GM08714 (cell line): ENCODE data around the gene ELFN2.

Source experiments
- H3K4me3 ChIP-seq: fragments of 200-500 bp; sonication (Bioruptor generic); 2 replicates; pipeline ENCODE4 v1.5.1; 2014; ENCODE audit warnings: mild to moderate bottlenecking, low read length, inconsistent platforms
- ZNF274 ChIP-seq: IDR thresholded peaks from 2 replicates; pipeline ENCODE4 v1.6.1; 2012; ENCODE audit warnings: mild to moderate bottlenecking, low read depth, low read length

Gene ELFN2

DNA sequence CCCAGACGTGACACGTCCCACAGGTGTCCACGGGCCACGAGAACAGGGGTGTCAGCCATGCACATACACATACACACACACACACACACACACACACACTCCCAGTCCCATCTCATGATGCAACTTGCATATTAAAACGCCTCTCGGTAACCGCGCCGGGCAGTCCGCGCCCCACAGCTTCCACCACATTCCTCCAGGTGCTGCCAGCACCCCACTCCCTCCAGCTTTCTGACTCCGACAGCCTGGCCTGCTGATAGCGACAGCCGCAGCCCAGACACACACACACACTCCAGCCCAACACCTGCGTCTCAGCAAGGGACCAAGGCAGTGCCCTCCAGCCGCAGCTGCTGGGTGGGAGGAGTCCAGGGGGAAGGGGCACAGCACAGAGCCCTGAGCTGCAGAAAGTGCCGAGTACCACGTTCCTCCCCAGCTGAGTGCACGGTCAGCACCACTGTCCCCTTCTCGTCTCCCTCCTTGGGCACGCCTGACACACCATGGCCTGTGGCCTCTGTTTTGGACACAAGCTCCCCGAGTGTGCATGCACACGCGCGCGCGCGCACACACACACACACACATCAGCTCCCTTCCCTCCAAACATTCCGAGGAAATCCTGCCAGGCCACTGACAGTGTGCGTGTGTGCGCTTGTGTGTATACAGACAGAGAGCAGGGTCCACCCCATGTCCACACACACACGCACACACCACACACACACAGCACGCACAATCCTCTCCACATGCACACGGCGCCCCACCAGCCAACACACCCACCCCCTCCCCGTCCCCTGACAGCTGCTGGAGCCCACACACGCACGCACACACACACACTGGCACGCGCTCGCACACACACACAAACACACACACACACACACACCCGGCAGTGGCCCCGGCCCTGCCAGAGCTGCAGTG is 1.2 kb downstream of the ELFN2 start:
- H3K4me3 ChIP-seq = no peak overlapping the region
- TF ChIP-seq ZNF274 = no peak

DNA sequence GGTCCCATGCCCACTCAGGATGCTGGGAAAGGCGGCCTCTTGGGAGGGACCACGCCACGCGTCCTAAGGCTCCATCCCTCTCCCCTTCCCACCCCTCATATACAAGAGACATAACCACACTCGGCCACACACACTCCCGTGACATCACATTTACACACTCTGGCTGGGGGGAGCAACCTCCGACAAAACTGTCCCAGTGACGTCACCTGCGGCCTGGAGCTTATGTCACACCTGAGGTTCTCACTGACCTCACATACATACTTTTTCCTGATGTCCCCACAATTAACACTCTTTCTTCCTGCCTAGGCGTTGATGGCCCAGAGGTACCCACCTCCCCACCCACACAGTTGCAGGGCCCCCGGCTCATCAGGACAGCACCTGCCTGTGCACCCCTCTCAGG is 1.9 kb downstream of the ELFN2 start:
- no peak overlapping the region for H3K4me3 ChIP-seq
- TF ChIP-seq ZNF274 = no peak

DNA sequence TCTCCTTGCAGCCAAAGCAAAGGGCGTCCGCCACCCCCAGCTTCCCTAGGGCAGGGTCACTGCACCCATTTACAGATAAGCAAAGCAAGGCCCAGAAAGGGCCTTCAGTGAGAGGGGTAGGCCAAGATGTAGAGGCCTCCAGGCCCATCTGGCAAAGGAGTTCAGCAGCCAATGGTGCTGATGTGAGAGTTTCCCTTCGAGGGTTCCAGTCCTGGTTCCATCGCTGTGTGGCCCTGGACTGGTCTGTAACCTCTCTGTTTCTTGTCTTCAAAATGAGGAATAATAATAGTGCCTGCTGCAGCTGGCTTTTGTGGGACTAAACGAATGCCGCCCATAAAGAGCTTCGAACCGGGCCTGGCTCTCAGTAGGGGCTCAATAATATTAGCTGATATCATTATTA is 4.0 kb downstream of the ELFN2 start:
- TF ChIP-seq ZNF274 = no peak

DNA sequence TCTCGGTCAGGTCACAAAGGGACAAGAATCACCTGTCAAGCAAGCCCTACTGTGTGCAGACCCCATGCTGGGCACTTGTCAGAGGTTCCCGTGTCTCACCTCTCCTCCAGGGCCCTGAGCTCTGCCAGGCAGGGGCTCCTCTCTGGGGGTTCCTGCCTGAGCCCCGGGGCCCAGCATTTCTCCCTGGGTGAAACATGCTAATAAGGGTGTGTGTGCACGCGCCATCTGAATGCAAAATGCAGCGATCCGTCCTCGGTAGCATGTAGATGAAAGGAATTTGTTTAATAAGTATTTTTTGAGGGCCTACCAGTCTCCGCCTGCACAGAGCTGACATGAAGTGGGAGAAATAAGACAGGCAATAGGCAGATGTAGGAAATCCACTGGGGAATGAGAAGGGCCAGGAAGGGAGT is 5.8 kb downstream of the ELFN2 start:
- H3K4me3 ChIP-seq = no peak overlapping the region
- no peak for TF ChIP-seq ZNF274

More for the DNA sequence above, 4.0 kb downstream of the ELFN2 start:
- no peak overlapping the region for H3K4me3 ChIP-seq

DNA sequence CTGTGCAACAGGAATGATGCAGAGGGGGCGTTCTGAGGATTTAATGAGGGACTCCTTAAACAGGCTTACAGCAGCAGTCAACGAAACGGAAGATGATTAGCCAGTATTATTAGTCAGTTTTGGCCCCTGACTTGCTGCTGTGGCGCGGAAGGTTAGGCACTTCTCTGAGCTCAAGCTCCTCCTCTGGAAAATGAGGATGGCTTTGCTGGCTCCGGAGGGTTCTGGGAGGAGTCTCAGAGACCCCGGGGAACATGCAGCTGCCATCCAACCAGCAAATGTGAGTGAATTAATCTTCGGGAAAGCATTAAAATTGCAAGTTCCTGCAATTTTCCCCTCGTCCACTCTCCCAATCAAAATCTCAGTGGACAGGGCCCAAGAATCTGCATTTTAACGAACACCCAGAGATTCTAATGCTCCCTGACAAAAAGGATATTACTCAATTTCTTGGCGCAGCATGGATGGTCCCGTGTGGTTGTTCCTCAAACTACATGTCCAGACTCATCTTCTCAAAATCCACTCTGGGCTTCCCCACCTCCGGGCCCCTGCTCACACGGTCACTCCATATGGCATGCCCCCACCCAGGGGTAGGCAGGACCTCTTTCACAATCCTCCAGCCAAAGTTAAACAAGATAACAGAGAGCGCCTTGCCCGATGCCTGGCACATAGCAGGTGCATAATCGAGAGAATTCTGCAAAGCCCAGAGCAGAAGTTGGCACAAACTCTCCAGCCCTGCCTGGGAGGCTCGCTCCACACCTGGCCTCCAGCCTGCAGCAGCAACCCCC is 6.4 kb downstream of the ELFN2 start:
- H3K4me3 ChIP-seq = no peak overlapping the region
- no peak for TF ChIP-seq ZNF274

DNA sequence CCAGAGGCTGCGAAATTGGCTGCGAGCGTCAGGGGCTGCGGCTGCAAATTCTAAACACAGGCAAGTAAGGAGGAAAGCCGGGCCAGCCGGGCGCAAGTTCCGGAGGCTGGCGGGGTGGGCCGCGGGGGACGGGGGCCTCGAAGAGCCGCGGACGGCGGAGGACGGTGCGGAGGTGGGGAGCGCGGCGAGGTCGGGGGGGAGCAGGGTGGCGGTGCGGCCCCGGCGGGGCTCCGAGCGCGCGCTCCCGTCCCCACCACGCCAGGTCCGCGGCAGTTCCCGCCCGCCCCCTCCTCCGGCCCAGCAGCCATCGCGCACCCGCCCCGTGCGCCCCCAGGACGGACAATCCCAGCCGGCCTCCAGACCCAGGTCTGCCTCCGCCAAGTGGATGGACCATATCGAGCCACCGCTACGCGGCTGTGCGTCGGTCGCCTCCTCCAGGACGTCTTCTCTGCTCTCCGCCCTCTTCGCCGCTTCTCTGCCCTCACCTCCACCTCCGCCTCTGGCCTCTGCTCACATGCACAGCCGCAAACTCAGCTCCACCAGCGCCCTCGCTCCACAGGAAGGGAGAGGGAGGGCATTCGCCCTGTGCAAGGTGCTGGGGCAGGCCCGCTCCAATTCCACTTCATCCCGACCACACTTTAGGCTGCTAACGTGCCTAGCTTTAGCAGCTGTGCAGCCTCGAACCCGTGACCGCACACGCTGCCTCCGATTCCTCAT is 7.2 kb downstream of the ELFN2 start:
- no peak overlapping the region for H3K4me3 ChIP-seq
- no peak for TF ChIP-seq ZNF274

DNA sequence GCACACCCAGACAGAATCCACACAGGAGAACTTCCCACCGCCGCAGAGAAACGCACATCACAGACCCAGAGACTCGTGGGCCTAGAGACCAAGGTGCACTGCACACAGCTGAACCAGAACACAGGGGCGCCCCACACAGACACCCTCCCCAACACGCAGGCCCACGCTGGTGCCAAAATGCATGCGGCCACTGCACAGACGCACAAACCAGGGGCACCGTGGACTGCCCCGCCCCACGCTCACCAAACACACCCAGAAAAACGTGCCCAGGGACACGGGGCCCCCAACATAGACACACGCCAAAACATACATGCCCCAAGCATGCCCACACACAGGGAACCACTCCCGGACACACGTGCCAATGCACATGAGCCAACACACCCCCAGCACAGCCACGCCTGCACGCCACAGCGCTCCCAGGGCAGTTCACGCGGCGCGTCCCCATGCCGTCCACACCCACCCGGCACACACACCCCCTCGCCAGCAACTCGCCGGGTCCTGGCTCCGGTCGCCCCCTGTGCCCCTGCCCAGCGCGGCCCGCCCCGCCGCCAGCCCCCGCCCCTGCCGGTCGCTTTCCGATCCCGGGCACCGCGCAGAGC is 7.8 kb downstream of the ELFN2 start:
- TF ChIP-seq ZNF274 = no peak
- H3K4me3 ChIP-seq = no peak overlapping the region

DNA sequence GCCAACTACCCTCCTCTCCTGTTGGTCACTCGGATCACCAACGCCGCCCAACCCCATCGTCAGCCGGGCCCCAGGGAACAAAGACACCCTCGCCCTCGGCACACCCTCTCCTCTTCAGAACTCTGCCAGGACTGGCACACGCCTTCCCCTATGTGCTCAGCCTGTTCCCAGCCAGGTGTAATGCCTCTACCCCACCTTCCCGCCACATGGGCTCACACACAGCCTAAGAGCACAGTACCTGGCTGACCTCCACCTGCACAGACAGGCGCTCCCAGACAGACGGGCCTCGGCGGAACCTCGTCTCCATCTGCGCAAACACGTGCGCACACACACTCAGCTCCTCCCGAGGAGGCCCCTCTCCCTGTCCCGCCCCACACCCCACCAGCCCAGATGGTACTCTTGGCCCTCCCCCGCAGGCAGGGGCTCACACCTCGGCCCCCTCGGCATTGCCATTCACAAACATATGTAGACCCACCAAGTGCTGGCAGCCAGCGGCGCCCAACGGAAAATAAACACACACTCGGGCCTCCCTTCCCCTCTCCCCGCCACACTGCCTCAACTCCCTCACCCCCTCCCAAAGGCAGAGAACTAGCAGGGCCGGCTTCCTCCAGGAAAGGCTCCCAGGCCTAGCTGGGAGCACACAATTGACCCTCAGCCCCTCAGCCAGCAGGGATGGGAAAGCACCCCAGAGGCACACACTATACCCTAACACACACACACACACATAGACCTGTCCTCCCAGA is 8.5 kb downstream of the ELFN2 start:
- no peak for TF ChIP-seq ZNF274
- H3K4me3 ChIP-seq = no peak overlapping the region

DNA sequence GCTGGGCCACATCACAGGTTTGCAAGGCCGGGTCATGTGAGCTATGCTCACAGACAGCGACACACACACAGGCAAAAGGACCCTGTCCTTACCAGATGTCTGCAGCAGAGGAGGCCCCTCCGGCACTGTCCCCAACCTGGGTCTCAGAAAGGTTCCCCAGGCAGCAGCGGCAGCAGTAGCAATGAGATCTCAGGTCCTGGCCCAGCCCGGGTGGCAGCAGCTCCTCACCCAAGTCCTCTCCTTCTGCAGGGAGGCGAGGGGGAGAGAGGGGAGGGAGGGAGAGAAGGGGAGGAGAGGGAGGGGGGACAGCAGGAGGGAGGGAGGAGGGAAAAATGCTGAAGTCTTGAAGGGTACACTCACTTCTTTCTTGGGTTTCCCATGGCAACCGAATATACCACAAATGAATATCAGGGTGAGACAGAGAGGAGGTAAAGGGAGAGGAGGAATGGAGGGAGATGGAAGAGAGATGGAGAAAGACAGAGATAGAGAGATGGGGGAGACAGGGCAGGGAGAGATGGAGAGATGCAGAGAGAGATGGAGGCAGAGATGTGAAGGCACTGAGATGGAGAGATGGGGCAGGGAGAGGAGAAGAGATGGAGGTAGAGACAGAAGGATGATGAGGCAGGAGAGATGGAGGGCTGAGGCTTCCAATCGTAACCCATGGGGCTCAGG is 9.5 kb downstream of the ELFN2 start:
- H3K4me3 ChIP-seq = no peak overlapping the region
- no peak for TF ChIP-seq ZNF274

DNA sequence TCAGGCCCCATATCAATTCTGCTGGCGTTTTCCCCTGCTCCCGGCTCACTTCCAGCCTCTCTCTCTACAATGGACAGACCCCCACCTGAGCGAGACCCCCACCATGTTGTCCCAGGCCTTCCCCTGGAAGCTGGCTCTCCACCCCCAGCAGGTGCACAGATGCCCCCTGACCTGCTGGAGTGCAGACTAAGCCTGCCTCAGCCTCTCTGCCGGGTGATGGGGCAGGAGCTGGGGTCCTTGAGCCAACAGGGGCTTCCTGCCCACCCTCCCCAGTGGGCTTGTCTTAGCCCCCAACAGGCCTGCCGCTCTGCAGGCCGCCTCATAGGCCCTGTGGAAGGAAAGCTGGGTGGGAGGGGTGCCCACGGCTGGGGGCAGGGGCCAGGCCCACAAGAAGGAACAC is 10.0 kb downstream of the ELFN2 start:
- no peak overlapping the region for H3K4me3 ChIP-seq

DNA sequence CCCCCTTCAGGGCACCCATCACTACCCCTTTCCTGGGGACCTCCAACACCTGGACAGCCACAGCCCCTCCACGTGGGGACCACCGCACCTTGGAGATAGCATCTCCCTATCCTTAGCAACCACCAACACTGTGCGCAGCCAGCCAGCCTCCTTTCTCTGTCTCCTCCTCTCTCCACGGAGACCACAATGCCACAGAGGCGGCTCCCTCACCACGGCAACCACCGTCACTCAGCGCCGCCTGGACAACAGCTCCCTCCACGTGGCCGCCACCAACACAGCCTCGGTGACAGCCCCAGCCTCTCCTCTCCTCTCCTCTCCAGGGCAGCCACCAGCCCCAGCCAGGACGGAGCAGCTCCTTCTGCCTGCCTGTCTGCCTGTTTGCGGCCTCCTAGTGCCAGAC is 10.5 kb downstream of the ELFN2 start:
- H3K4me3 ChIP-seq = no peak overlapping the region

More for the DNA sequence above, 10.0 kb downstream of the ELFN2 start:
- no peak for TF ChIP-seq ZNF274

DNA sequence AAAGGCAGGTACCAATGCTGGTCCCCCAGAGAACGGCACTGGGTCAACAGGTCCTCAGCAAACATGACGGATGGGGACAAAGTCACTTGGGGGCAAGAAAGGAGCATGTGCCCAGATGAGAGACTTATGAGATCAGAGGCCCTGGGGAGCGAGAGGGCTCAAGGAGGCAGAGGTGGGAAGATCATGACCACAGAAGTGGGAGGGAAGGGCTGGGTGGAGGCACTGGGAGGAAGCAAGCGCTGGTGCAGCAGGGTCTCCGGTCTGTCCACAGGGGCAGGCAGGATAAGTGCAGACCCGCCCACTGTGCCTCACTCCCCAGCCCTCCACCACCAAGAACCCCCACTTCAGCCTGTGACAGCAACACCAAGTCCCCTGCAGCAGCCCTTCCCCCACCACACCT is 10.9 kb downstream of the ELFN2 start:
- no peak for TF ChIP-seq ZNF274
- no peak overlapping the region for H3K4me3 ChIP-seq

More for the DNA sequence above, 10.5 kb downstream of the ELFN2 start:
- TF ChIP-seq ZNF274 = no peak

DNA sequence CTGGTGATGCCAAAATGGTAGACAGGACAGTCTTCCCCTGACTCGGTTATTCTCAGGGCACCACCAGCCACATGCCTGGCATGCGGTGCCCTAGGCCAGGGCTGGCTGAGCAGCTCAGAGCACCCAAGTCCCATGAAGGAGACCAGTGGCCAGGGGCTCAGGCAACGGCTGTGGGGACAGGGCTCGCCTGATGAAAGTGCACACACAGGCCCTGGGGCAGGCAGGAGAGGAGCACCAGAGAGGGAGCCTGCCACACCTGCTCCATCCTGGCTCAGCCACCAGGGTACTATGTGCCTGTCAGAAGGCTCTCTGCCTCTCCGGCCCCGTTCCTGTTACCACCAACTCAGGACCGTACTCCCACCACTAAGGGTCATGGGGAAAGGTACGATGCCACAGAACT is 12.1 kb downstream of the ELFN2 start:
- no peak for TF ChIP-seq ZNF274
- no peak overlapping the region for H3K4me3 ChIP-seq
